ENCODE measurements around the gene ZNF419. TPM values are rescaled to one million over a fixed set of nuclear protein-coding genes. Genes with fewer than 3 reads are reported as not detected.

ZNF419 gene
- total and polyA plus RNA-seq, 9 of the 15 experiments (the other 6 are each of a cell fraction or from before 2014, with no cell fraction given): 0.07 to 5.4 (median 1.5) TPM

- TF ChIP-seq, protein P1, sequence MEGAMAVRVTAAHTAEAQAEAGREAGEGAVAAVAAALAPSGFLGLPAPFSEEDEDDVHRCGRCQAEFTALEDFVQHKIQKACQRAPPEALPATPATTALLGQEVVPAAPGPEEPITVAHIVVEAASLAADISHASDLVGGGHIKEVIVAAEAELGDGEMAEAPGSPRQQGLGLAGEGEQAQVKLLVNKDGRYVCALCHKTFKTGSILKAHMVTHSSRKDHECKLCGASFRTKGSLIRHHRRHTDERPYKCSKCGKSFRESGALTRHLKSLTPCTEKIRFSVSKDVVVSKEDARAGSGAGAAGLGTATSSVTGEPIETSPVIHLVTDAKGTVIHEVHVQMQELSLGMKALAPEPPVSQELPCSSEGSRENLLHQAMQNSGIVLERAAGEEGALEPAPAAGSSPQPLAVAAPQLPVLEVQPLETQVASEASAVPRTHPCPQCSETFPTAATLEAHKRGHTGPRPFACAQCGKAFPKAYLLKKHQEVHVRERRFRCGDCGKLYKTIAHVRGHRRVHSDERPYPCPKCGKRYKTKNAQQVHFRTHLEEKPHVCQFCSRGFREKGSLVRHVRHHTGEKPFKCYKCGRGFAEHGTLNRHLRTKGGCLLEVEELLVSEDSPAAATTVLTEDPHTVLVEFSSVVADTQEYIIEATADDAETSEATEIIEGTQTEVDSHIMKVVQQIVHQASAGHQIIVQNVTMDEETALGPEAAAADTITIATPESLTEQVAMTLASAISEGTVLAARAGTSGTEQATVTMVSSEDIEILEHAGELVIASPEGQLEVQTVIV (CRISPR knock-in tag; IDR thresholded peaks at IDR 0.05; ENCODE audit: borderline replicate concordance): no peak
Measured at GRCh38 chr19:57527136-57527881, 39.8 kb downstream of the ZNF419 start, which contains the start of gene ZNF549 (continued).

DNA sequence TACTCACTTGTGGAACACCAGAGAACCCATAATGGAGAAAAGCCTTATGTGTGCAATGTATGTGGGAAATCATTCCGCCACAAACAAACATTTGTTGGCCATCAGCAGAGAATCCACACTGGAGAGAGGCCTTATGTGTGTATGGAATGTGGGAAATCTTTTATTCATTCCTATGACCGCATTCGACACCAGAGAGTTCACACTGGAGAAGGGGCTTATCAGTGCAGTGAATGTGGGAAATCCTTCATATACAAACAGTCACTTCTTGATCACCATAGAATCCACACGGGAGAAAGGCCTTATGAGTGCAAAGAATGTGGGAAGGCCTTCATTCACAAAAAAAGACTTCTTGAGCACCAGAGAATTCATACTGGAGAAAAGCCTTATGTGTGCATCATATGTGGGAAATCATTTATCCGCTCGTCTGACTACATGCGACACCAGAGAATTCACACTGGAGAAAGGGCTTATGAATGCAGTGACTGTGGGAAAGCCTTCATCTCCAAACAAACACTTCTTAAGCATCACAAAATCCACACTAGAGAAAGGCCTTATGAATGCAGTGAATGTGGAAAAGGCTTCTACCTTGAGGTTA lies 50.5 kb downstream of the ZNF419 start:
- no peaks in the 10 kb centered on the region for H3K79me2 ChIP-seq (ENCODE audit: control insufficient read depth, insufficient read depth, low read length)
- CTCF ChIA-PET (ENCODE audit: low intra/inter-chr PET ratio): no interaction called here
- DNase-seq (ENCODE audit: extremely low read depth in 1 of 4, low spot score in 3 of 4) (no peak), FAIRE-seq (no peak), ATAC-seq (no peak)
- 6% methylated on average over 7 of the region's 7 CpGs for WGBS (ENCODE audit: insufficient coverage, low coverage, missing lambda C conversion rate)
- TF ChIP-seq TCF7L2 (IDR thresholded peaks at IDR 0.05; ENCODE audit: low read depth, low read length) (no peak), ZNF75A (CRISPR knock-in tag; IDR thresholded peaks at IDR 0.05) (peak; percentile 83), CCAR2 (IDR thresholded peaks at IDR 0.05; ENCODE audit: low read depth, low read length) (no peak), TOE1 (IDR thresholded peaks at IDR 0.05; ENCODE audit: borderline replicate concordance) (no peak), TOE1 (CRISPR knock-in tag; IDR thresholded peaks at IDR 0.05; ENCODE audit: borderline replicate concordance, low read depth) (no peak), ATF6 (CRISPR knock-in tag; IDR thresholded peaks at IDR 0.05) (no peak), HNRNPK (IDR thresholded peaks at IDR 0.05; ENCODE audit: low read depth, low read length, poor library complexity, severe bottlenecking) (no peak)
- no peak overlapping the region for H2AFZ ChIP-seq (ENCODE audit: low read depth, low read length)
- POLR2A ChIA-PET: no interaction called here
- no peak overlapping the region for H3K27ac ChIP-seq (ENCODE audit: extremely low read depth, low read depth, low read length)
- no peak overlapping the region for H3K9ac ChIP-seq (ENCODE audit: insufficient read depth in 1 of 2, low read depth in 2 of 2, low read length in 2 of 2)
- in situ Hi-C loops (cut with MboI) (no loop called here), intact Hi-C loops (cut with micrococcal nuclease) (no loop called here)
- H3K4me1 ChIP-seq (replicated peaks in 1 of 2; ENCODE audit: control insufficient read depth in 2 of 2, insufficient read depth in 2 of 2, low read length in 2 of 2): no peaks in the 10 kb centered on the region
- H3K36me3 ChIP-seq (ENCODE audit: control insufficient read depth, insufficient read depth, low read length): peaks cover 5% of the 10 kb centered on the region; the same call in 1 of the 3 replicates
- no TSS peak for BruUV-seq (replicated peaks)
- H3K4me3 ChIP-seq: no peak overlapping the region
- H3K9me1 ChIP-seq (ENCODE audit: control insufficient read depth, insufficient read depth, low read length): no peaks in the 10 kb centered on the region
- H3K27me3 ChIP-seq (ENCODE audit: control insufficient read depth in 2 of 2, insufficient read depth in 2 of 2, low read length in 2 of 2): no peaks in the 10 kb centered on the region
- H4K20me1 ChIP-seq (replicated peaks; ENCODE audit: control insufficient read depth, insufficient read depth, low read length): no peaks in the 10 kb centered on the region
- H3K9me3 ChIP-seq (replicated peaks; ENCODE audit: control insufficient read depth, insufficient read depth, low read depth, low read length): no peaks in the 10 kb centered on the region; the same call in 1 of the 2 replicates
- H3K4me2 ChIP-seq (ENCODE audit: insufficient read depth, low read length): no peak overlapping the region

Measured in K562 (cell line).